ENCODE measurements around the gene TBC1D4. TPM values are rescaled to one million over a fixed set of nuclear protein-coding genes. Genes with fewer than 3 reads are reported as not detected.

Gene TBC1D4
- total and polyA plus RNA-seq, 9 of the 15 experiments (the other 6 are each of a cell fraction or from before 2014, with no cell fraction given) = 2.8 to 12.3 (median 7.0) TPM

DNA sequence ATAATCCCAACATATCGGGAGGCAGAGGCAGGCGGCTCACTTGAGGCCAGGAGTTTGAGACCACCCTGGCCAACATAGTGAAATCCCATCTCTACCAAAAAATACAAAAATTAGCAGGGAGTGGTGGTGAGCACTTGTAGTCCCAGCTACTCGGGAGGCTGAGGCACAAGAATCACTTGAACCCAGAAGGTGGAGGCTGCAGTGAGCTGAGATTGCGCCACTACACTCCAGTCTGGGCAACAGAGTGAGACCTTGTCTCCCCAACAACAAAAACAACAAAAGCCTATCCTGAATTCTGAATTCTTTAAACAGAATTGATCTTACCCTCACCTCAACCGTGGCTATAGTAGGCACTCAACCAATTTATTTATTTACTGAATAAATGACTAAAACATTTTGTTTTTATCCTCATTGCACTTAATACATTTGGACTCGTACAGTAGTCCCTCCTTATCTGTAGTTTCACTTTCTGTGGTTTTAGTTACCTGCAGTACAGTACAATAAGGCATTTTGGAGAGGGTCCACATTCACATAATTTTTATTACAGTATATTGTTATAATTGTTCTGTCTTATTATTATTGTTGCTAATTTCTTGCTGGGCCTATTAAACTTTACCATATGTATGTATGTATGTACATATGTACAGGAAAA lies 98.8 kb downstream of the TBC1D4 start (continued):
- TF ChIP-seq, protein P1, sequence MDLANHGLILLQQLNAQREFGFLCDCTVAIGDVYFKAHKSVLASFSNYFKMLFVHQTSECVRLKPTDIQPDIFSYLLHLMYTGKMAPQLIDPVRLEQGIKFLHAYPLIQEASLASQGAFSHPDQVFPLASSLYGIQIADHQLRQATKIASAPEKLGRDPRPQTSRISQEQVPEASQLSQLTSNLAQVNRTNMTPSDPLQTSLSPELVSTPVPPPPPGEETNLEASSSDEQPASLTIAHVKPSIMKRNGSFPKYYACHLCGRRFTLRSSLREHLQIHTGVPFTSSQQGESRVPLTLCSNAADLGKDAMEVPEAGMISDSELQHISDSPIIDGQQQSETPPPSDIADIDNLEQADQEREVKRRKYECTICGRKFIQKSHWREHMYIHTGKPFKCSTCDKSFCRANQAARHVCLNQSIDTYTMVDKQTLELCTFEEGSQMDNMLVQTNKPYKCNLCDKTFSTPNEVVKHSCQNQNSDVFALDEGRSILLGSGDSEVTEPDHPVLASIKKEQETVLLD (IDR thresholded peaks at IDR 0.05) = no peak
- no peak for TF ChIP-seq SAFB2 (IDR thresholded peaks at IDR 0.05; ENCODE audit: borderline replicate concordance, low read depth, low read length, severe bottlenecking)
- TF ChIP-seq, protein P2, sequence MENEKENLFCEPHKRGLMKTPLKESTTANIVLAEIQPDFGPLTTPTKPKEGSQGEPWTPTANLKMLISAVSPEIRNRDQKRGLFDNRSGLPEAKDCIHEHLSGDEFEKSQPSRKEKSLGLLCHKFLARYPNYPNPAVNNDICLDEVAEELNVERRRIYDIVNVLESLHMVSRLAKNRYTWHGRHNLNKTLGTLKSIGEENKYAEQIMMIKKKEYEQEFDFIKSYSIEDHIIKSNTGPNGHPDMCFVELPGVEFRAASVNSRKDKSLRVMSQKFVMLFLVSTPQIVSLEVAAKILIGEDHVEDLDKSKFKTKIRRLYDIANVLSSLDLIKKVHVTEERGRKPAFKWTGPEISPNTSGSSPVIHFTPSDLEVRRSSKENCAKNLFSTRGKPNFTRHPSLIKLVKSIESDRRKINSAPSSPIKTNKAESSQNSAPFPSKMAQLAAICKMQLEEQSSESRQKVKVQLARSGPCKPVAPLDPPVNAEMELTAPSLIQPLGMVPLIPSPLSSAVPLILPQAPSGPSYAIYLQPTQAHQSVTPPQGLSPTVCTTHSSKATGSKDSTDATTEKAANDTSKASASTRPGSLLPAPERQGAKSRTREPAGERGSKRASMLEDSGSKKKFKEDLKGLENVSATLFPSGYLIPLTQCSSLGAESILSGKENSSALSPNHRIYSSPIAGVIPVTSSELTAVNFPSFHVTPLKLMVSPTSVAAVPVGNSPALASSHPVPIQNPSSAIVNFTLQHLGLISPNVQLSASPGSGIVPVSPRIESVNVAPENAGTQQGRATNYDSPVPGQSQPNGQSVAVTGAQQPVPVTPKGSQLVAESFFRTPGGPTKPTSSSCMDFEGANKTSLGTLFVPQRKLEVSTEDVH (IDR thresholded peaks at IDR 0.05; ENCODE audit: low read depth, partially characterized antibody) = no peak
- TF ChIP-seq, protein P3, sequence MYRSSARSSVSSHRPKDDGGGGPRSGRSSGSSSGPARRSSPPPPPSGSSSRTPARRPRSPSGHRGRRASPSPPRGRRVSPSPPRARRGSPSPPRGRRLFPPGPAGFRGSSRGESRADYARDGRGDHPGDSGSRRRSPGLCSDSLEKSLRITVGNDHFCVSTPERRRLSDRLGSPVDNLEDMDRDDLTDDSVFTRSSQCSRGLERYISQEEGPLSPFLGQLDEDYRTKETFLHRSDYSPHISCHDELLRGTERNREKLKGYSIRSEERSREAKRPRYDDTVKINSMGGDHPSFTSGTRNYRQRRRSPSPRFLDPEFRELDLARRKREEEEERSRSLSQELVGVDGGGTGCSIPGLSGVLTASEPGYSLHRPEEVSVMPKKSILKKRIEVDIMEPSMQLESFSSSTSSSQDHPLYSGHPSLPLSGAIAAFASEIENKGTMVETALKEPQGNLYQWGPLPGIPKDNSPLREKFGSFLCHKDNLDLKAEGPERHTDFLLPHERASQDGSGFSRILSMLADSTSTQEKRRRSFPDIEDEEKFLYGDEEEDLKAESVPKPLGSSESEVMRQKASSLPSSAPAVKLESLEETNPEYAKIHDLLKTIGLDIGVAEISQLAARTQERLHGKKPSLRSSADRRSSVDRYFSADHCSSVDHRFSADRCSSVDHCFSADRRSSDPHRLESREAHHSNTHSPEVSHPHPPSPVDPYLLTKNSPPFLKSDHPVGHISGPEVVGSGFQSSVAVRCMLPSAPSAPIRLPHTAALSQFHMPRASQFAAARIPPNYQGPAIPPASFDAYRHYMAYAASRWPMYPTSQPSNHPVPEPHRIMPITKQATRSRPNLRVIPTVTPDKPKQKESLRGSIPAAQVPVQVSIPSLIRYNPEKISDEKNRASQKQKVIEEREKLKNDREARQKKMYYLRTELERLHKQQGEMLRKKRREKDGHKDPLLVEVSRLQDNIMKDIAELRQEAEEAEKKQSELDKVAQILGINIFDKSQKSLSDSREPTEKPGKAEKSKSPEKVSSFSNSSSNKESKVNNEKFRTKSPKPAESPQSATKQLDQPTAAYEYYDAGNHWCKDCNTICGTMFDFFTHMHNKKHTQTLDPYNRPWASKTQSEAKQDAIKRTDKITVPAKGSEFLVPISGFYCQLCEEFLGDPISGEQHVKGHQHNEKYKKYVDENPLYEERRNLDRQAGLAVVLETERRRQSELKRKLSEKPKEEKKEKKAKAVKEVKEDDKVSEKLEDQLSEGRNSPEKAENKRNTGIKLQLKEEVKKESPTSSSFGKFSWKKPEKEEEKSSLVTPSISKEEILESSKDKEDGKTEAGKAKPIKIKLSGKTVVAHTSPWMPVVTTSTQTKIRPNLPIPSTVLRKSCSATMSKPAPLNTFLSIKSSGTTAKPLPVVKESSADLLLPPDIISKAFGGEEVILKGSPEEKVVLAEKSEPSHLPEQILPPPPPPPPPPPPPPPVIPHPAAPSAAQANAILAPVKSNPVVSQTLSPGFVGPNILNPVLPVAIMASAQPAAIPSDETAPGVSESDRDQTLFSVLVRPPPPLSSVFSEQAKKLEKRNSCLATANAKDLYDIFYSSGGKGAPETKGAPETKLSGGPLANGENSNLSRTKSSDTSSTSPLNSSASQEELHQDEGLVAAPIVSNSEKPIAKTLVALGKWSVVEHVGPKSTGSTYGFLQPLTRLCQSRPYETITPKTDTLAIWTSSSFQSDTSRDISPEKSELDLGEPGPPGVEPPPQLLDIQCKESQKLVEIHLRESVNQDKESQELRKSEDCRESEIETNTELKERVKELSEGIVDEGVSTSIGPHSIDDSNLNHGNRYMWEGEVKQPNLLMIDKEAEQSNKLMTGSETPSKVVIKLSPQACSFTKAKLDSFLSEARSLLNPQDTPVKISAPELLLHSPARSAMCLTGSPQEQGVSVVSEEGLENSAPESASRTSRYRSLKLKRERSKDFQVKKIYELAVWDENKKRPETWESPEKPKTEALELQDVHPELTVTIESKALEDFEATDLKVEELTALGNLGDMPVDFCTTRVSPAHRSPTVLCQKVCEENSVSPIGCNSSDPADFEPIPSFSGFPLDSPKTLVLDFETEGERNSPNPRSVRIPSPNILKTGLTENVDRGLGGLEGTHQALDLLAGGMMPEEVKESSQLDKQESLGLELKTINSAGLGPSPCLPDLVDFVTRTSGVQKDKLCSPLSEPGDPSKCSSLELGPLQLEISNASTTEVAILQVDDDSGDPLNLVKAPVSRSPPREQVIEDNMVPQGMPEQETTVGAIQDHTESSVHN (IDR thresholded peaks at IDR 0.05; ENCODE audit: borderline replicate concordance in 1 of 2, low read depth in 1 of 2) = no peak

All from K562 (cell line).